Renal pelvis (tissue), 4 donors: ENCODE results near the gene BLOC1S5. TPM values are rescaled to one million over a fixed set of nuclear protein-coding genes. Genes with fewer than 3 reads are reported as not detected.

Experiments
- DNase-seq: peaks from one replicate; pipeline ENCODE4 v3.0.0-alpha.2; 2013
- polyA plus RNA-seq, 3 donors: library from polyadenylated mRNA; unstranded; fragments of 120-200 nt; gene quantifications; one replicate each; pipeline ENCODE4 v1.2.1, GENCODE V29; 2013; ENCODE audit not compliant: insufficient read length in 3 of 3

BLOC1S5 gene
- polyA plus RNA-seq, 3 donors, result 27.1 to 36.4 (median 35.2) TPM

- DNase-seq, result no peak
Measured at GRCh38 chr6:8086755-8087306, 22.6 kb upstream of the BLOC1S5 start.

- no peak for DNase-seq
Measured at GRCh38 chr6:8085053-8085511, 20.9 kb upstream of the BLOC1S5 start.

GRCh38 chr6:8084586-8084985 lies 20.4 kb upstream of the BLOC1S5 start:
- DNase-seq, result no peak

- no peak for DNase-seq
Measured at GRCh38 chr6:8082954-8083858, 19.0 kb upstream of the BLOC1S5 start.

GRCh38 chr6:8082572-8082953 lies 18.4 kb upstream of the BLOC1S5 start:
- DNase-seq, result no peak

- no peak for DNase-seq
Measured at GRCh38 chr6:8080362-8081151, 16.4 kb upstream of the BLOC1S5 start.

- no peak for DNase-seq
Measured at GRCh38 chr6:8079126-8079525, 14.9 kb upstream of the BLOC1S5 start.

GRCh38 chr6:8077991-8078390 lies 13.8 kb upstream of the BLOC1S5 start:
- no peak for DNase-seq

GRCh38 chr6:8075704-8076103 lies 11.5 kb upstream of the BLOC1S5 start:
- DNase-seq, result no peak

- no peak for DNase-seq
Measured at GRCh38 chr6:8075185-8075584, 11.0 kb upstream of the BLOC1S5 start.

- DNase-seq, result no peak
Measured at GRCh38 chr6:8074213-8074612, 10.0 kb upstream of the BLOC1S5 start.

- no peak for DNase-seq
Measured at GRCh38 chr6:8073758-8074157, 9.6 kb upstream of the BLOC1S5 start.

- DNase-seq, result no peak
Measured at GRCh38 chr6:8070718-8071117, 6.5 kb upstream of the BLOC1S5 start.

- DNase-seq, result peak; percentile 51
Measured at GRCh38 chr6:8069631-8070284, 5.6 kb upstream of the BLOC1S5 start.

- DNase-seq, result no peak
Measured at GRCh38 chr6:8069151-8069550, 5.0 kb upstream of the BLOC1S5 start.

GRCh38 chr6:8066108-8066507 lies 1.9 kb upstream of the BLOC1S5 start:
- DNase-seq, result no peak

GRCh38 chr6:8065519-8065911 lies 1.3 kb upstream of the BLOC1S5 start:
- DNase-seq, result no peak

GRCh38 chr6:8064638-8065518 lies 689 bp upstream of the BLOC1S5 start:
- DNase-seq, result no peak

GRCh38 chr6:8061736-8062135 lies 2.5 kb downstream of the BLOC1S5 start:
- no peak for DNase-seq

- no peak for DNase-seq
Measured at GRCh38 chr6:8060346-8060745, 3.8 kb downstream of the BLOC1S5 start.

- DNase-seq, result no peak
Measured at GRCh38 chr6:8059129-8059528, 5.1 kb downstream of the BLOC1S5 start.
